K562 treated with DMSO at 1 percent for 24 hours (cell line): Measurements from ENCODE around the gene SVEP1. TPM values are rescaled to one million over a fixed set of nuclear protein-coding genes. Genes with fewer than 3 reads are reported as not detected.

Source experiments
- total RNA-seq: library from RNA; unstranded; fragments of 300-600 nt; gene quantifications from 2 replicates; pipeline ENCODE4 v1.2.3, GENCODE V29; 2022; ENCODE audit warnings: low read depth; ENCODE audit not compliant: insufficient read depth

Gene SVEP1
- total RNA-seq = 0.51 TPM in 2 replicates

GRCh38 chr9:110579034-110579861 lies at the start of gene SVEP1:
TSS of gene SVEP1 (minus strand) at chr9:110579741. CDS start at chr9:110579543, 198 bp downstream.

DNA sequence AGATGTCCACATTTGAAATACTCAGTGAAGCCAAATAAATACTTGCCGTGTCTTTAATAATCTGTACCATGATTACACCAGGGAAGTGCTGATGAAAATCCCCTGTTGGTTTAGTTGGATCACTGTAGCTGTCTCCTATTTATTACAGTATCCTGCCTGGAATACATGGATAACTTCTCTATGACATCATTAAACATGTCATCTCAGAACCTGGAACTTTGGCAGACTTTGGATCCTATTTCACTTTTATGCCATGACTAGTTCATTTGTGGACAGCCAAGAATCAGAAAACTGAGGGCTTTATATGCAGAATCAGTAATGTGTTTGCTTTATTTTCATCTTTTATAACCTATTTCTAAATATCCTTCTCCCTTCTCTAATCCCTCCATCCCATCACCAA lies 241.8 kb downstream of the SVEP1 start, which contains the start of gene TXNDC8:
TSS of gene TXNDC8 (minus strand) at position 137 of the 400 bp plus-strand sequence.

Other genes starting within 250 kb of the SVEP1 start
- gene TXNDC8, start 241.9 kb downstream of the SVEP1 start, total RNA-seq = not detected in 2 replicates
- gene MUSK, start 89.0 kb upstream of the SVEP1 start, total RNA-seq = not detected in 2 replicates